Measurements from ENCODE around the gene RASGRF1.

The RASGRF1 gene

DNA sequence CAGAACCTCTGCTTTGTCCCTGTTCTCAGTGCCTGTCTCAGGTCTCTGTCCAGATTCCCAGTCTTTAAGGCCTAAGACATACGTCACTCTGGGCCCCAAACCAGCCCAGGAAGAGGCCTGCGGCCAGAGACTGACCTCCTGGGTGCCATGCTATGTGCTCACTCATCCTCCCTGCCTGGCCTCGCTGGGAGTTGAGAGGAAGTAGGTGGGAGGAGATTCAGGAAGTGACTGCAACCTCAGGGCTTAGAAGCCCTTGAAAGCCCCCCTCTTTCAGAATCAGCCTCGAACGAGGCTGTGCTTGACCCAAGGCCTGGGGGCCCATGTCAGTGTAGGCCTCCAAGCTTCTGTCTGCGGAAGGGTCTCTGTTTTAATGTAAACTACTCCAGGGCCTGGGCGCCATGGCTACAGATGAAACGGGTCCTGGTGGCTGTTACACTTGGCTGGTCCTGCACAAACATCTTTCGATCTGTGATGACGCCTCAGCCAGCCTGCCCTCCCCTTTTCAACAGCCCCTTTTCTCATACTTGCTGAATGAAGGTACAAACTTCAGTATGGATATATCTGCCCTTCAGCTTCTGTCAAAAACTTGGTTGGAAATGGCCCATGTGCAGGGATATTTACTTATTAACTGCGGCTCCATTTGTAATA is 11.7 kb downstream of the RASGRF1 start (continued):
- TF ChIP-seq, protein P1, sequence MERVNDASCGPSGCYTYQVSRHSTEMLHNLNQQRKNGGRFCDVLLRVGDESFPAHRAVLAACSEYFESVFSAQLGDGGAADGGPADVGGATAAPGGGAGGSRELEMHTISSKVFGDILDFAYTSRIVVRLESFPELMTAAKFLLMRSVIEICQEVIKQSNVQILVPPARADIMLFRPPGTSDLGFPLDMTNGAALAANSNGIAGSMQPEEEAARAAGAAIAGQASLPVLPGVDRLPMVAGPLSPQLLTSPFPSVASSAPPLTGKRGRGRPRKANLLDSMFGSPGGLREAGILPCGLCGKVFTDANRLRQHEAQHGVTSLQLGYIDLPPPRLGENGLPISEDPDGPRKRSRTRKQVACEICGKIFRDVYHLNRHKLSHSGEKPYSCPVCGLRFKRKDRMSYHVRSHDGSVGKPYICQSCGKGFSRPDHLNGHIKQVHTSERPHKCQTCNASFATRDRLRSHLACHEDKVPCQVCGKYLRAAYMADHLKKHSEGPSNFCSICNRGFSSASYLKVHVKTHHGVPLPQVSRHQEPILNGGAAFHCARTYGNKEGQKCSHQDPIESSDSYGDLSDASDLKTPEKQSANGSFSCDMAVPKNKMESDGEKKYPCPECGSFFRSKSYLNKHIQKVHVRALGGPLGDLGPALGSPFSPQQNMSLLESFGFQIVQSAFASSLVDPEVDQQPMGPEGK (CRISPR knock-in tag; IDR thresholded peaks at IDR 0.05; ENCODE audit: borderline replicate concordance) = no peak
- TF ChIP-seq ZNF70 (CRISPR knock-in tag; IDR thresholded peaks at IDR 0.05) (no peak), ZNF565 (CRISPR knock-in tag; conservative IDR thresholded peaks at IDR 0.05; ENCODE audit: low read depth) (no peak), TCF4 (CRISPR knock-in tag; IDR thresholded peaks at IDR 0.05; ENCODE audit: borderline replicate concordance) (no peak), PPARA (CRISPR knock-in tag; IDR thresholded peaks at IDR 0.05; ENCODE audit: borderline replicate concordance) (no peak), ZC3H10 (CRISPR knock-in tag; IDR thresholded peaks at IDR 0.05) (no peak), TOX (CRISPR knock-in tag; IDR thresholded peaks at IDR 0.05; ENCODE audit: borderline replicate concordance) (no peak), RARB (CRISPR knock-in tag; IDR thresholded peaks at IDR 0.05) (no peak), ISL1 (CRISPR knock-in tag; IDR thresholded peaks at IDR 0.05) (no peak), ESRRG (CRISPR knock-in tag; IDR thresholded peaks at IDR 0.05) (no peak), BACH2 (CRISPR knock-in tag; IDR thresholded peaks at IDR 0.05; ENCODE audit: borderline replicate concordance) (no peak), OSR1 (CRISPR knock-in tag; IDR thresholded peaks at IDR 0.05) (no peak)
- TF ChIP-seq, protein P2, sequence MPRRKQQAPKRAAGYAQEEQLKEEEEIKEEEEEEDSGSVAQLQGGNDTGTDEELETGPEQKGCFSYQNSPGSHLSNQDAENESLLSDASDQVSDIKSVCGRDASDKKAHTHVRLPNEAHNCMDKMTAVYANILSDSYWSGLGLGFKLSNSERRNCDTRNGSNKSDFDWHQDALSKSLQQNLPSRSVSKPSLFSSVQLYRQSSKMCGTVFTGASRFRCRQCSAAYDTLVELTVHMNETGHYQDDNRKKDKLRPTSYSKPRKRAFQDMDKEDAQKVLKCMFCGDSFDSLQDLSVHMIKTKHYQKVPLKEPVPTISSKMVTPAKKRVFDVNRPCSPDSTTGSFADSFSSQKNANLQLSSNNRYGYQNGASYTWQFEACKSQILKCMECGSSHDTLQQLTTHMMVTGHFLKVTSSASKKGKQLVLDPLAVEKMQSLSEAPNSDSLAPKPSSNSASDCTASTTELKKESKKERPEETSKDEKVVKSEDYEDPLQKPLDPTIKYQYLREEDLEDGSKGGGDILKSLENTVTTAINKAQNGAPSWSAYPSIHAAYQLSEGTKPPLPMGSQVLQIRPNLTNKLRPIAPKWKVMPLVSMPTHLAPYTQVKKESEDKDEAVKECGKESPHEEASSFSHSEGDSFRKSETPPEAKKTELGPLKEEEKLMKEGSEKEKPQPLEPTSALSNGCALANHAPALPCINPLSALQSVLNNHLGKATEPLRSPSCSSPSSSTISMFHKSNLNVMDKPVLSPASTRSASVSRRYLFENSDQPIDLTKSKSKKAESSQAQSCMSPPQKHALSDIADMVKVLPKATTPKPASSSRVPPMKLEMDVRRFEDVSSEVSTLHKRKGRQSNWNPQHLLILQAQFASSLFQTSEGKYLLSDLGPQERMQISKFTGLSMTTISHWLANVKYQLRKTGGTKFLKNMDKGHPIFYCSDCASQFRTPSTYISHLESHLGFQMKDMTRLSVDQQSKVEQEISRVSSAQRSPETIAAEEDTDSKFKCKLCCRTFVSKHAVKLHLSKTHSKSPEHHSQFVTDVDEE (CRISPR knock-in tag; IDR thresholded peaks at IDR 0.05) = no peak

DNA sequence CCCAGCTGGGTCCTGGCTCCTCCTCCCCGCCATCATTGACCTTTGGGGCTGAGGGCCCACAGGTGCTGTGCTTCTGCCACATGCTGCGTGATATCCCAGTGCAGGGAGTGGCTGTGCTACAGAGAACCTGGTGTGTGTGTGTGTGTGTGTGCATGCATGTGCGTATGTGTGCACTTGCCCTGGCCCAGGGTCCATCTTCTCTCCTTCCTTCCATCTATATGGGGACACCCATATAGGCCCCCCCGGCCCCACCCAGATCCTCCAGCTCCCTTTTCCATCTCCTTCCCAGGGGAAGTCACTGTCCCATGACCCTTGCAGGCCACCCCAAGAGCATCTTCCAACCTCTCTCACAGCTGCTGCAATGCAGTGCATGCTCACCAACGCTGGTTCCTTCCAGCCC is 12.6 kb downstream of the RASGRF1 start:
- TF ChIP-seq, protein P3, sequence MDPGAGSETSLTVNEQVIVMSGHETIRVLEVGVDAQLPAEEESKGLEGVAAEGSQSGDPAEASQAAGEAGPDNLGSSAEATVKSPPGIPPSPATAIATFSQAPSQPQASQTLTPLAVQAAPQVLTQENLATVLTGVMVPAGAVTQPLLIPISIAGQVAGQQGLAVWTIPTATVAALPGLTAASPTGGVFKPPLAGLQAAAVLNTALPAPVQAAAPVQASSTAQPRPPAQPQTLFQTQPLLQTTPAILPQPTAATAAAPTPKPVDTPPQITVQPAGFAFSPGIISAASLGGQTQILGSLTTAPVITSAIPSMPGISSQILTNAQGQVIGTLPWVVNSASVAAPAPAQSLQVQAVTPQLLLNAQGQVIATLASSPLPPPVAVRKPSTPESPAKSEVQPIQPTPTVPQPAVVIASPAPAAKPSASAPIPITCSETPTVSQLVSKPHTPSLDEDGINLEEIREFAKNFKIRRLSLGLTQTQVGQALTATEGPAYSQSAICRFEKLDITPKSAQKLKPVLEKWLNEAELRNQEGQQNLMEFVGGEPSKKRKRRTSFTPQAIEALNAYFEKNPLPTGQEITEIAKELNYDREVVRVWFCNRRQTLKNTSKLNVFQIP (CRISPR knock-in tag; IDR thresholded peaks at IDR 0.05; ENCODE audit: borderline replicate concordance, low read depth) = no peak
- TF ChIP-seq ESRRG (CRISPR knock-in tag; IDR thresholded peaks at IDR 0.05) = no peak
- TF ChIP-seq, protein P1 (CRISPR knock-in tag; IDR thresholded peaks at IDR 0.05; ENCODE audit: borderline replicate concordance) = no peak
- TF ChIP-seq, protein P4, sequence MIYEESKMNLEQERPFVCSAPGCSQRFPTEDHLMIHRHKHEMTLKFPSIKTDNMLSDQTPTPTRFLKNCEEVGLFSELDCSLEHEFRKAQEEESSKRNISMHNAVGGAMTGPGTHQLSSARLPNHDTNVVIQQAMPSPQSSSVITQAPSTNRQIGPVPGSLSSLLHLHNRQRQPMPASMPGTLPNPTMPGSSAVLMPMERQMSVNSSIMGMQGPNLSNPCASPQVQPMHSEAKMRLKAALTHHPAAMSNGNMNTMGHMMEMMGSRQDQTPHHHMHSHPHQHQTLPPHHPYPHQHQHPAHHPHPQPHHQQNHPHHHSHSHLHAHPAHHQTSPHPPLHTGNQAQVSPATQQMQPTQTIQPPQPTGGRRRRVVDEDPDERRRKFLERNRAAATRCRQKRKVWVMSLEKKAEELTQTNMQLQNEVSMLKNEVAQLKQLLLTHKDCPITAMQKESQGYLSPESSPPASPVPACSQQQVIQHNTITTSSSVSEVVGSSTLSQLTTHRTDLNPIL (CRISPR knock-in tag; IDR thresholded peaks at IDR 0.05; ENCODE audit: low read depth) = no peak
- TF ChIP-seq BACH2 (CRISPR knock-in tag; IDR thresholded peaks at IDR 0.05; ENCODE audit: borderline replicate concordance) = no peak
- no peak for TF ChIP-seq ZFP30 (CRISPR knock-in tag; IDR thresholded peaks at IDR 0.05)
- no peak for TF ChIP-seq CSDC2 (CRISPR knock-in tag; IDR thresholded peaks at IDR 0.05)
- TF ChIP-seq SNAI2 (CRISPR knock-in tag; IDR thresholded peaks at IDR 0.05) = no peak
- no peak for TF ChIP-seq ZNF70 (CRISPR knock-in tag; IDR thresholded peaks at IDR 0.05)
- no peak for TF ChIP-seq ARNTL (CRISPR knock-in tag; IDR thresholded peaks at IDR 0.05; ENCODE audit: borderline replicate concordance, low read depth)
- no peak for TF ChIP-seq ZNF565 (CRISPR knock-in tag; conservative IDR thresholded peaks at IDR 0.05; ENCODE audit: low read depth)
- no peak for TF ChIP-seq PPARA (CRISPR knock-in tag; IDR thresholded peaks at IDR 0.05; ENCODE audit: borderline replicate concordance)
- TF ChIP-seq ISL1 (CRISPR knock-in tag; IDR thresholded peaks at IDR 0.05) = no peak
- no peak for TF ChIP-seq RARB (CRISPR knock-in tag; IDR thresholded peaks at IDR 0.05)
- no peak for TF ChIP-seq ZFP3 (CRISPR knock-in tag; IDR thresholded peaks at IDR 0.05)
- no peak for TF ChIP-seq OSR1 (CRISPR knock-in tag; IDR thresholded peaks at IDR 0.05)
- TF ChIP-seq, protein P2 (CRISPR knock-in tag; IDR thresholded peaks at IDR 0.05) = no peak
- ATAC-seq = no peak

Data from SK-N-SH treated with all-trans-retinoic acid at 6 μM for 48 hours (cell line).